HepG2 (cell line): Measurements from ENCODE around the gene MAP3K1. TPM values are rescaled to one million over a fixed set of nuclear protein-coding genes. Genes with fewer than 3 reads are reported as not detected.
A peak's percentile ranks its signal among the peaks of the same experiment; 100 is the strongest.

Source experiments
- EP300 ChIP-seq, 3 experiments: sonication (generic) in 1 of 3; formaldehyde crosslinking in 1 of 3; IDR thresholded peaks; 2 replicates each; pipeline versions ENCODE4 v1.5.1 to v1.6.1; 2011 to 2020; ENCODE audit warnings: low read depth in 2 of 3, low read length in 2 of 3, borderline replicate concordance in 1 of 3, improper control_type of control experiment in 1 of 3, mild to moderate bottlenecking in 1 of 3, missing genetic modification reagents in 1 of 3, moderate library complexity in 1 of 3
- FOSL2 ChIP-seq: sonication (generic); formaldehyde crosslinking; IDR thresholded peaks from 2 replicates; pipeline ENCODE4 v1.4.0; 2020; ENCODE audit warnings: missing genetic modification reagents
- HDAC6 ChIP-seq: fragments of 200-600 bp; sonication (generic); IDR thresholded peaks from 2 replicates; pipeline ENCODE4 v1.7.0; 2017; ENCODE audit warnings: mild to moderate bottlenecking, antibody characterized with exemption, low read length, low read depth
- MAFG ChIP-seq: sonication (generic); formaldehyde crosslinking; IDR thresholded peaks from 2 replicates; pipeline ENCODE4 v1.5.1; 2020; ENCODE audit warnings: mild to moderate bottlenecking, missing genetic modification reagents
- SYNCRIP ChIP-seq: fragments of 200-400 bp; formaldehyde crosslinking; IDR thresholded peaks from 2 replicates; pipeline ENCODE4 v1.6.1; 2018; ENCODE audit warnings: mild to moderate bottlenecking, low read depth, low read length; ENCODE audit not compliant: insufficient read depth
- TRAFD1 ChIP-seq: sonication (generic); formaldehyde crosslinking; IDR thresholded peaks from 2 replicates; pipeline ENCODE4 v1.5.1; 2020; ENCODE audit warnings: missing genetic modification reagents, mild to moderate bottlenecking, borderline replicate concordance
- ZFP91 ChIP-seq: sonication (generic); formaldehyde crosslinking; IDR thresholded peaks from 2 replicates; pipeline ENCODE4 v1.9.0; 2022; ENCODE audit warnings: missing genetic modification reagents, mild to moderate bottlenecking, borderline replicate concordance
- ZNF280D ChIP-seq: sonication (generic); formaldehyde crosslinking; IDR thresholded peaks from 2 replicates; pipeline ENCODE4 v1.5.1; 2020; ENCODE audit warnings: mild to moderate bottlenecking, missing genetic modification reagents
- ZNF512 ChIP-seq: sonication (generic); formaldehyde crosslinking; IDR thresholded peaks from 2 replicates; pipeline ENCODE4 v1.4.0; 2020; ENCODE audit warnings: mild to moderate bottlenecking, missing genetic modification reagents
- ZNF576 ChIP-seq: sonication (generic); formaldehyde crosslinking; IDR thresholded peaks from 2 replicates; pipeline ENCODE4 v1.4.0; 2020; ENCODE audit warnings: mild to moderate bottlenecking, missing genetic modification reagents
- ZNF737 ChIP-seq: sonication (generic); formaldehyde crosslinking; IDR thresholded peaks from 2 replicates; pipeline ENCODE4 v1.5.0; 2020; ENCODE audit warnings: missing genetic modification reagents, mild to moderate bottlenecking, borderline replicate concordance
- ZNF816 ChIP-seq: sonication (generic); formaldehyde crosslinking; IDR thresholded peaks from 2 replicates; pipeline ENCODE4 v1.8.0; 2022; ENCODE audit warnings: missing genetic modification reagents, mild to moderate bottlenecking, borderline replicate concordance
- ZSCAN20 ChIP-seq: sonication (generic); formaldehyde crosslinking; IDR thresholded peaks from 2 replicates; pipeline ENCODE4 v1.4.0; 2020; ENCODE audit warnings: missing genetic modification reagents, mild to moderate bottlenecking, borderline replicate concordance
- ZSCAN31 ChIP-seq: sonication (generic); formaldehyde crosslinking; IDR thresholded peaks from 2 replicates; pipeline ENCODE4 v1.5.0; 2020; ENCODE audit warnings: low read depth, mild to moderate bottlenecking, missing genetic modification reagents
- polyA plus RNA-seq, 8 experiments: library from polyadenylated mRNA; depleted of rRNA in 3 of 8; stranded (reverse) in 7 of 8; unstranded in 1 of 8; fragments of >200 nt; fragmentation: Illumina TruSeq in 4 of 8; extraction: Trizol in 4 of 8; gene quantifications; 2 replicates each; pipeline versions ENCODE4 v1.2.1 to v1.2.3, GENCODE V29; 2011 to 2016; ENCODE audit warnings: low read depth in 4 of 8, missing spikeins in 1 of 8, mixed read lengths in 1 of 8; ENCODE audit not compliant: insufficient read depth in 1 of 8
- total RNA-seq, 5 experiments: library from RNA; depleted of rRNA; stranded (reverse); fragments of >200 nt; fragmentation: Illumina TruSeq; extraction: Trizol; gene quantifications; 2 replicates each; pipeline ENCODE4 v1.2.3, GENCODE V29; 2016; ENCODE audit warnings: low read depth in 1 of 5
- TF ChIP-seq, protein P1 (sequence below): sonication (generic); formaldehyde crosslinking; IDR thresholded peaks from 2 replicates; pipeline ENCODE4 v1.5.0; 2020; ENCODE audit warnings: mild to moderate bottlenecking, missing genetic modification reagents

Gene MAP3K1
- total and polyA plus RNA-seq, 2 of the 13 experiments (the other 11 are each of a cell fraction or from before 2014, with no cell fraction given), result 16.4 to 30.3 TPM

DNA sequence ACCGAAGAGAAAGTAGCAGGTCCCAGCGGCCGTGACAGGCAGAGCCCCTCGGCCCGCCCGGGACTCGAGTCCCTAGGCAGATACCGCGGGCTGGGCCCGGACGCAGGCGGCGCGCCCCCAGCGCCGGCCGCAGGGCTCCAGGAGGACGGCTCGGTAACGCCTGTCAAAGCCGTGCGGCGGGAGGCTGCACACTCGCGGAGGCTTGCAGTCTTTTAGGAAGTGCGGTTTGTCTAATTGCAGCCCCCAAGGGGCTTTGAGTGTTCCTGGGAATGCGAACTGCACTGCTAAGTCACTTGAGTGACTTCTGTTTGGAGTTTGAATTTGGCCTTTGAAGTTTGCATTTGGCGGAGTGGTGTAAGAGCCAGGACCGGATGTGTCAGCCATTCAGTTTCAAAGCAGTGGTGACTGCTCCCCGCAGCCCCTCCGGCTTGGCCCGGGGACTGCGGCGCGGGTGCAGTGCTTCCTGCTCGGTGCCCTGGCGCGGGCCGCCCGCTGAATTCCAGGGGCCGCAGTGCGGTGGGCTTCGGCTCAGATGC, 1.3 kb downstream of the MAP3K1 start (continued):
- peak in 1 of 2 experiments; percentile 33; a peak in 1 of 4 replicates for TF ChIP-seq EP300 (IDR thresholded peaks at IDR 0.05; ENCODE audit: low read depth in 2 of 2, low read length in 2 of 2)
- TF ChIP-seq EP300 (CRISPR knock-in tag; IDR thresholded peaks at IDR 0.05; ENCODE audit: borderline replicate concordance), result peak; percentile 49; the same call in 1 of the 2 replicates
- no peak for TF ChIP-seq ZNF576 (CRISPR knock-in tag)
- no peak for TF ChIP-seq MAFG
- TF ChIP-seq FOSL2 (CRISPR knock-in tag), result peak; percentile 61
- TF ChIP-seq TRAFD1 (CRISPR knock-in tag), result no peak
- no peak for TF ChIP-seq ZNF280D (CRISPR knock-in tag)
- TF ChIP-seq ZSCAN31, result no peak
- TF ChIP-seq, protein P1, sequence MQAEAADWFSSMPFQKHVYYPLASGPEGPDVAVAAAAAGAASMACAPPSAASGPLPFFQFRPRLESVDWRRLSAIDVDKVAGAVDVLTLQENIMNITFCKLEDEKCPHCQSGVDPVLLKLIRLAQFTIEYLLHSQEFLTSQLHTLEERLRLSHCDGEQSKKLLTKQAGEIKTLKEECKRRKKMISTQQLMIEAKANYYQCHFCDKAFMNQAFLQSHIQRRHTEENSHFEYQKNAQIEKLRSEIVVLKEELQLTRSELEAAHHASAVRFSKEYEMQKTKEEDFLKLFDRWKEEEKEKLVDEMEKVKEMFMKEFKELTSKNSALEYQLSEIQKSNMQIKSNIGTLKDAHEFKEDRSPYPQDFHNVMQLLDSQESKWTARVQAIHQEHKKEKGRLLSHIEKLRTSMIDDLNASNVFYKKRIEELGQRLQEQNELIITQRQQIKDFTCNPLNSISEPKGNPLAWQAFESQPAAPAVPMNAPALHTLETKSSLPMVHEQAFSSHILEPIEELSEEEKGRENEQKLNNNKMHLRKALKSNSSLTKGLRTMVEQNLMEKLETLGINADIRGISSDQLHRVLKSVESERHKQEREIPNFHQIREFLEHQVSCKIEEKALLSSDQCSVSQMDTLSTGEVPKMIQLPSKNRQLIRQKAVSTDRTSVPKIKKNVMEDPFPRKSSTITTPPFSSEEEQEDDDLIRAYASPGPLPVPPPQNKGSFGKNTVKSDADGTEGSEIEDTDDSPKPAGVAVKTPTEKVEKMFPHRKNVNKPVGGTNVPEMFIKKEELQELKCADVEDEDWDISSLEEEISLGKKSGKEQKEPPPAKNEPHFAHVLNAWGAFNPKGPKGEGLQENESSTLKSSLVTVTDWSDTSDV (CRISPR knock-in tag), result no peak
- no peak for TF ChIP-seq ZNF512 (CRISPR knock-in tag)
- no peak for TF ChIP-seq ZNF737
- no peak for TF ChIP-seq HDAC6
- no peak for TF ChIP-seq ZSCAN20 (CRISPR knock-in tag)
- TF ChIP-seq SYNCRIP, result no peak
- no peak for TF ChIP-seq ZNF816 (CRISPR knock-in tag)
- peak; percentile 54; the same call in 1 of the 2 replicates for TF ChIP-seq ZFP91 (CRISPR knock-in tag)
